Measurements from ENCODE around the gene ZCCHC4.

- TF ChIP-seq RARB (CRISPR knock-in tag; IDR thresholded peaks at IDR 0.05) (no peak), BACH2 (CRISPR knock-in tag; IDR thresholded peaks at IDR 0.05; ENCODE audit: borderline replicate concordance) (no peak)
Observed at GRCh38 chr4:25370242-25370641, 57.7 kb downstream of the ZCCHC4 start.

Data from SK-N-SH treated with all-trans-retinoic acid at 6 μM for 48 hours (cell line).